ENCODE results near the gene ADAM12.

ADAM12 gene
- 1.3 to 14.4 (median 4.6) reads per million in 17 experiments for total RNA-seq

DNA sequence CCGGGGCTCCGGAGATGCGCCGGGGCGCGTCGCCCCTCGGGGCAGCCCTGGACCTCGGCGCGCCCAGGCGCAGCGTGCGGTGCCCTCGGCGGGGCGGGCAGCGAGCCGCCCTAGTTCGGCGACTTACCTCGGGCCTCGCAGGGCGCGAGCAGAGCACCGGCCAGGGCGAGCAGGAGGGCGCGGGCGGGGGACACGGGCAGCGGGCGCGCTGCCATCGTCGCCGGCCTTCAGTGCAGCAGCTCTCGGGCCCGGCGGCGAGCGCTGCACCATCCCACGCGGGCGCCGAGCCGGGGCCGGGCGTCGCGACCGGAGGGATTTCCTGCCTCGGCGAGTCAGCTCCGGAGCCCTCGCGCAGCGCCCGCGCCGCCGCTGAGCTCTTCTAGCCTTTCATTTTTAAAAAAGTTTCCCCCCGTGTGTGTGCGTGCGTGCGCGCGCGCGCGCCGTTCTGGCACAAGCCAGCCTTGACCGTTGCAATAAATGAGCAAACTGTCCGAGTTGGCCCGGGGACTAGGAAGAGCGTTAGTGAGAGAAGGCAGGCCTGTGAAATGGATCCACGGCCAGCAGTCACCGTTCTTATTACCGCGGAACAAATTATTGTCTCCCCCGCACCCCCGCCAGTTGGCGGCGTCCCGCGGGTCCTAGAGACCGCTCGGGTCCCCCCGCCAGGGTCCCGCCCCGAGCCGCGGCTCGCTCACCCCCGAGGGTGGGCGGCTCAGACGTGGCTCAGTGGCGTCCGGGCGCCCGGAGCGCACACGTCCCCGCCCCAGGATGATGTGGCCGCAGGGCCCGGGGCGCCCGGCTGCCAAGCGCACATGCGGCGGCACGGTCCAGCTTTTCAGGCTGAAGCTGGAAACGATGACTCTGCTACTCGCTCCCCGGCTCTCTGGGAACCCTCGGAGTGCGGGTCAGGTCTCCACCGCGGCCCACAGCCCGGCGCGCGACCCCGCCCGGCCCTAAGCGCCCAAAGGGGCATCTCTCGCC is at the start of gene ADAM12:
TSS of gene ADAM12 (minus strand) at position 547 of the 981 bp plus-strand sequence. CDS start at position 215, 332 bp downstream.
- DNase-seq, result peak in 3 of 4 experiments; percentile 7 to 34 (median 10)

- no peak for DNase-seq
These were observed 49.5 kb upstream of the ADAM12 start for GRCh38 chr10:126437635-126438406.

- DNase-seq, result no peak
These were observed 46.0 kb upstream of the ADAM12 start for GRCh38 chr10:126434235-126434634.

GRCh38 chr10:126433351-126433750 is 45.1 kb upstream of the ADAM12 start:
- DNase-seq, result no peak

DNA sequence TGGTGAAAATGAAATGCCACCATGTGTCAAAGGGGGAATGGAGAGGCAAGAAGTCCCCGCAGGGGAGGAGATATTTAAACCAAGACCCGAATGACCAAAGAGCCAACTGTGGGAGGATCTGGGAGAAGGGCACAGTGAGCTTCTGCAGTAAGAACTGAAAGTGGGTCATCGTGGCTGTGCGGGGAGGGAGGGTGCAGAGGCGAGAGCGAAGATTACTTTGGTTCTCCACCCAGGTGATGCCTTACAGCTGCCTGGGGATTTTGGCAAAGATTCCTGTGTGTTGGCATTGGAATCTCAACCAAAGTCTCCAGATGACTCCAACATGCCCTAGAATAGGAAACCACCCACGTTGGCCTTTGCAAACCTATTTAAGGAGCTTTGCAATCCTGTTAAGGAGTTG is 44.2 kb upstream of the ADAM12 start:
- no peak for DNase-seq

DNA sequence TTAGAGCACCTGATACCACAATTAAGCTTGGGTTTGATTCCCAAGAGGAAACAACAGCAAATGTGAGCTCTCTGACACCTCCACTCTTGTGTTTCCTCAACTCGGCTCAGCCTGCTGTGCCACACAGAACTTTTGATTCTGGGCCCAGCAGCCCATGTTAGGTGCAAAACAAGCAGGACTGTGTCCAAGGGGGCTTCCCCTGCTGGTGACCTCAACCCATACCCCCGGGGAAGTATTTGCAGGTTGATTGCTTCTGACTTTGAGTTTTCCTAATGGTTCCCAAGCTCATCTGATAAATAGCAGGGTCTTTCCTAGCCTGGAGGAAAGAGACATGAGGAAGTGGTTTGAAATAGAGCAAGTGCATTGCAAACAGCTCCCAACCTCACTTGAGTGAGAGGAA is 43.5 kb upstream of the ADAM12 start:
- no peak for DNase-seq

GRCh38 chr10:126430512-126430911 is 42.2 kb upstream of the ADAM12 start:
- no peak for DNase-seq

- no peak for DNase-seq
These were observed 41.0 kb upstream of the ADAM12 start for GRCh38 chr10:126429275-126429674.

DNA sequence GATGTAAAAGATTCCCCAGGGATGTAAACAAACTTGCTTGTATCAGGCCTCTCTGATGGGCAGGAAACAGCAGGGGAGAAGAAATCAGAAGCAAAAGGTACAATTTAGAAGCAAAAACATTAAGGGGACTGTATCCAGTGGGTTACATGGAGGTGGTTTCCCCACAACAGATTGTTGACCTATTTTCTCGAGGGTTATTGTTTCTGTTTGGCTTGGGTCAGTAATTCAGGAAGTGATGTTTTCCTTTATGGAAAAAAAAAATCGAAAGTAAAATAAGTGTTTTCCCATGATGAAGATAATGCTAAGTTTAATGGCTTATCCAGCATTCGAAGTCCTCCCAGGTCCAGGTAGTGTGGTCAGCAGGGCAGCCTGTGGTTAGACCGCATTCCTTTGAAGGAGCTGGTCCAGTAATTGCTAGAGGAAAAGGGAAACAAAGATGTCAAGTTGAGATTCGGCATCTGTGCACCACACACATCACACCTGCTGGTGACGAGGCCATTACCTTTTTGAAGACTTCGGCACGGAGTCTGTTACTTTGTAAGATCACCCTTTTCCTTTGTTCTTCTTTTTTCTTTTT is 37.3 kb upstream of the ADAM12 start:
- no peak for DNase-seq

GRCh38 chr10:126425032-126425431 is 36.8 kb upstream of the ADAM12 start:
- DNase-seq, result no peak

GRCh38 chr10:126423732-126424491 is 35.6 kb upstream of the ADAM12 start:
- no peak for DNase-seq

DNA sequence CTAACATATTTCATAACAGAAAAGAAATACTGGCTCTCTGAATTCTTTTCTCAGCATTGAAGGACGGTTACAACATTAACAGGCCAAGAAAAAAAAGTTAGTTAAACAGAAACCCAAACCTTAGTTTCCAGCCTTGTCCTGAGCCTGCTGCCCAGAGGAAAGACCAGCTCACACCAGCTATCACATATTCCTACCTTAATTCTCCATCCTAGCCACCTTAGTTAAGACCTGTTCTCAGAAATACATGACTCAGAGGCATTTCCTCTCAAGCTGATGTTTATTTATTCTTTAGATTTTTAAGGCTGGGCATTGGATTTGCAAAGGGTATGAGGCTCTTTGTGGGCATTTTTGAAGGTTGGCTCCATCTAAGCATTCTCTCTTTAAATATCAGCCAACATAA is 34.3 kb upstream of the ADAM12 start:
- DNase-seq, result no peak

- no peak for DNase-seq
These were observed 33.5 kb upstream of the ADAM12 start for GRCh38 chr10:126421756-126422256.

GRCh38 chr10:126420567-126421300 is 32.5 kb upstream of the ADAM12 start:
- DNase-seq, result no peak

DNA sequence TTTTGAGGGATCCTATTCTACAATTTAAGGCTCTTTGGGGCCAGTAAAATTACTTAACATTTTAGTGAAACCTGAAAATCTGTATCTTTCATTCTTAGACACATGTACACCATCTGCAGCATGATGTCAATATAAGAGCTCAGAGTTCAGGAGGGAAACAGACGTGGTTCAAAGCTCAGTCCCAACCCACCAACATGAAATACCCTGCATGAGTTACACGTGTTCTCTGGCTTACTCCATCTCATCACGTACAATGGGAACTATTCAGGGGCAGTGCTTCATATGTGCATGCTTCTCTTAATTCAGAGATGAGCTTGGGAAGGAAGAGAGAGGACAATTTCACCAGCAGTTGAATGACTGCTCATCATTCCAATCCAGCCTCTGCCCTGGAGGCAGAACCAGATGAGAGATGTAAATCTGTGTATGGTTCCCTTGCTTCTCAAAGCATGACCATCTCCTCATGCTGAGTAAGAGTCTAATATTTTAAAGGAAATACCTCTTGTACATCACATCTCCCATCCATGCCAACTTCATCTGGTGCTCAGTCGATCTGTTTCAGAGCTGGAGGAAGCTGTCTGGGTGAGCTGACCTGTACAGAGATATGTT is 29.0 kb upstream of the ADAM12 start:
- no peak for DNase-seq

GRCh38 chr10:126409821-126410220 is 21.5 kb upstream of the ADAM12 start:
- DNase-seq, result no peak

- DNase-seq, result no peak
These were observed 20.8 kb upstream of the ADAM12 start for GRCh38 chr10:126408953-126409641.

- DNase-seq, result no peak
These were observed 19.6 kb upstream of the ADAM12 start for GRCh38 chr10:126407831-126408230.

DNA sequence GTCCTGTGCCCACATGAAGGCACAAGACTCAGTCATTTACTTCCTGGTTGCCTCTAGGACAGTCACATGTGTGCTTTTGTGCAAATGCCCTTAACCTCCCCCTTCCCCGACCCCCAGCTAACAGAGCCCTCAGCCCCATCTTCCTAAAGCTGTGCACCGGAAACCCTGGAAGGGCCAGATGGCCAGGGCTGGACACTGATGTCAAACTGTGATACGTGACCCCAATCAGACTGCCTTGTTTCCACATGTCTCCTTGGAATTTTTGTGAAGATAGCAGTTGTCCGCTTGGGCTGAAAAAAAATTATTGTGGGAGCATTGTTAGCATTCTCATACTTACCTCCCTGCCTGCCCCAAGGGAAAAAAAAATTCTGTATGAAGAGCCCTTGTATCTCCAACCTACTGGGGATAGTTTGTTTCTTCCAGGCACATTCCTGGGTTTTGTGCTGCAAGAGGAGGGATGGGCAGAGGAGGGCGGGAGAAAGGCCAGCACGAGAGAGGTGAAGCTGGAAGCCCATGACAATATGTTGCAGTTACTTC is 17.0 kb upstream of the ADAM12 start:
- no peak for DNase-seq

All from suppressor macrophage (primary cell).